Activated T-helper 9 cell treated with anti-CD3 and anti-CD28 coated beads, Interleukin-2, amount 50 U/mL, for 16 hours (primary cell): ENCODE measurements around the gene ATG16L1.
A peak's percentile ranks its signal among the peaks of the same experiment; 100 is the strongest.

Experiments used
- DNase-seq: peaks from one replicate; pipeline ENCODE4 v3.0.0-alpha.2; 2020; ENCODE audit warnings: low read depth

The ATG16L1 gene

DNA sequence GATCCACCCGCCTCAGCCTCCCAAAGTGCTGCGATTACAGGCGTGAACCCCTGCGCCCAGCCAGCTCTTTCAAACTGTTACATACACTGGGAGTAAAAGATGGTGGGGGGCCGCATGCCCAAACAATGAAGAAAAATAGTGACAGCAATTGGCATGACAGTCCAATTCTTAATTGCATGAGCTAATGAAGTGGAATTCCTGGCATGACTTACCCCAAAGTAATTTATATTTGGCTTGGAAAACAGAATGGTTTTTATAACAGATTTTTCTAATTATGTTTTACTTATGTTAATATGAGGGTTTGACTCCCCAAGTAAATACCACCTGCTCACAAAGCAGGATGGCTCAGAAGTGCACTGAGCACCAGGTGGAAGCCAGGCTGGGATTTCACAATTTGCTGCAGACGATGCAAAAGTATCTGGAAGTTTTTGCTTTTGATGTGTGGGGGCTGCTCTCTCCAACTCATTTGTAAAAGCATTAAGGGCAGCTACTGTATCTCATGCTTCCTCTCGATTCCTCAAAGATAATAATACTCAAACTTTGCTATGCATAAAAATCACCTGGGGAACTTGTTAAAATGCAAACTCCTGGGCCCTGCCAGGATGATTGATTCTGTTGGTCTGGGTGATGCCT lies 24.0 kb upstream of the ATG16L1 start:
- no peak for DNase-seq

DNA sequence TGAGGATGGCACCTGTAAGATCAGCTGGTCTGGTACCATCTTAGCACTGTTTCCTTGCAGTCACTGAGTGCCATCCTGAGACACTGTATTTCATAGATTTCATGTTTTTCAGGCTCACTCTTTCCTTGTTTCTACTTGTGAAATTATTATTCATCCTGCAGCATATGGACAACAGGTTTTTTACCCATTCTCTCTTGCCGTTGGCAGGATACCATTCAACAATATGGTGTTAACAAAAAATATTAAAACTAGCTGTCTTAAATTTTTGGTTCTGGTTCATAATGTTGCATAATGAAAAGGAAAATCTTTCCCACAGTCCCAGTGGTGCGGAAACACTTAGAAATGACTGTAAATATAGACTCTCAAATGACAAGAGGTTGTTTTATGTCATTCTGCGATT lies 23.1 kb upstream of the ATG16L1 start:
- DNase-seq, result no peak

DNA sequence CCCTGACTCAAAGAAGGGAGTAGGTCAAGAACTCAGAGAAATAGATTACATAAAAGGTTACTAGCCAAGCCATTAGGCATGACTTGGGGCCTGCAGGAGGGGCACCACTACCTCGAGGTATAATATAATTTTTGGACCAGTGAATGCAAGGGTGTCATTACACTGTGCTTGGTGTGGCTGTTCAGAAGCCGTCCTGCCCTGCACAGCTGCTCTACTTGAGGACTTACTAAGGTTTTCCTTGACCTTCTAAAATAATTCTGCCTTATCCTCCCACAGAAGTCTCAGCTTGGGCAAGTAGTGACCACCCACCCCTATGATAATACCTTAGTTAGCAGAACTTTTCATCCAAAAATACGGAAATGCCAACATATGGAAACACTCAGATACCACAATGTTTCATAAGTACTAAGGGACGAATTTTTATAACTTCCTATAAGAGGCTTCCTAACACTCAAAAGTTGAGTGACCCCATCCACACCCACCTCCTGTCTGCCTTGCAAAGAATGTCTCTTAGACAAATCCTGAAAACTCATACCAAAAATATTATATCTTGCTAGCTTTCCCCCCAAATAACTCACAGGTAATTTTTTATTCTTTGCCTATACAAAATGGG lies 17.7 kb upstream of the ATG16L1 start:
- DNase-seq, result no peak

DNA sequence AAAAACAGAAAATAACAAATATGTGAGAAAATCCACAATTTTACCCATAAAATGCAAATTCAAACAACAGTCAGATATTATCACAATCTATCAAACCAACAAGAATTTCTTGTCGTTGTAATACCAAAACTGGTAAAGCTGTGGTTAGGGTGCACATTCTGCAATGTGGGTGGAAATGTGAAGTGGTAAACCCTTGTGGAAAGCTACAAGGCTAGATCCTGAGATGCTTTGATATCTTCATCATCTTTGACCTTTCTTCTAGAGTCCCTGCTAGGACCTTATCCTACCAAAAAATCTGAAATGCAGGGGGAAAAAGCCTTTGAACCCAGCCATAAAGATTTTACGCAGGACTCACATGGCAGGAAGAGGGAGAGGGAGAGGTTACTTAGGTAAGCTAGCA lies 17.2 kb upstream of the ATG16L1 start:
- DNase-seq, result no peak

DNA sequence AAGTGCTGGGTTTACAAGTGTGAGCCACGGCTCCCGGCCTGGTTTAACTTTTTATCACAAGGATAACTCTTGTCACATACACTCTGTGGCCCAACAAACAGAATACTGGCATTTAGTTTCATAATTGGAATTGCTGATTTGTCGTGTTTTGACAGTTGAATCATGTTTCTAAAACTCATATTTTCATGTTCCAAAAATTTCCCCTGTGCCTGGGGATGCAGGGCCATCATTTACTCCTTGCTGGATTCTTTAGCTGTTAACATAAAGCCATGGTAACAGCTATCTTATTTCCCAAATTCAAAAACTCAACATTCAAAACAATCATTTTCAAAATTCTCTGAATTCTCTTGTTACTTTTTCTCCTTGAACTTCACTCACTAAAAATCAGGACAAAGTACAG lies 16.5 kb upstream of the ATG16L1 start:
- DNase-seq, result no peak

DNA sequence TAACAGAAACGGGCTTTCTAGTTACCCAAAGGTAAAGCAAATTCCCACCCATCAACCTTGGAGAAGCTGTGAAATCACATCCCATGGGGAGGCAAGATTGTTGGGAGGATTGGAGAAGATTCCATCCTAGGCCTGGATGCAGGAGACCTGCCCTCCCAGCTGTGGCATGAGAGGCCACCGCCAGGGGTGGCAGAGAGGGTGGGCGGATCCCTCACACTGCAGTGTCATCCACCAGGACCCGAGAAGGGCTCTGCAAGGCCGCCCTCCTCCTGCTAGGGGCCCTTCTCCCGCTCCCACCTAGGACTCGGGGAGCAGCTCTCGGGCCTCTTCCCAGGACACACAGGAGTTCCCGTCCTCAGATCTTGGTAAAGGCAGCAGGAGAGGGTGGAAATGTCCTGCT lies 15.5 kb upstream of the ATG16L1 start:
- DNase-seq, result no peak

DNA sequence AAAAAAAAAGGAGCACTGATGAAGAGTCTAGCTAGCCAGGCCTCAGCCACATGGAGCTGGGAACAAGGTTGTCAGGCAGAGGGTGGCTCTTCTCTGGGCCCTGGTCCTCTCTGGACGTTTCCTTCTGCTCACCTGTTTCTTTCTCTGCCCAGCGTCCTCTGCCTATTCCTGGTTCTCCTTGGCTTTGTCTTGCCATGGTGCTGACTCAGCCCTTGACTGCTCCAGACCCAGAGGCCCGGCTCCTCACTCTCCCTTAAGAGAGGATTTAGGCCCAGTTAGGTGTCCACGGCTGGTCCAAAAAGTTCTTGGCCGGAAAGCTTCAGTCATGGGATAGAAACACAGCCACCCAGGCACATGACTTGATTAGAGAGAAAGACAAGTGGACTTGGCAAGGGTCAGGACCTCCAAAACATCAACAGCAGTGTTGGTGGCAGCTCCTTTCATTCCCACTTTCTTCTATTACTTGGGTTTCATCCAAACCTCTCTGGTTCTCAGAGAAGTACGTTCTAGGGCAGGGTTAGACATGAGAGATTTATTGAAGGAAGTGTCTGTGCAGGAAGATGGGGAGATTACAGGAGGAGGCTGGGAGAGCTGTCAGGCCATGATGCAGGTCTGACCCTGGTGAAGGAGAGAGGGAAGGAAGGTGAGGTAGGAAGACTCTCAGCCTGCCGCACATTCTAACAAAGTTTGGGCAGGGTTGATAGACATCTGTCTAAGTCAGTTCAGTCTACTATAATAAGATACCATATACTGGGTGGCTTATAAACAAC lies 14.5 kb upstream of the ATG16L1 start:
- DNase-seq, result no peak

DNA sequence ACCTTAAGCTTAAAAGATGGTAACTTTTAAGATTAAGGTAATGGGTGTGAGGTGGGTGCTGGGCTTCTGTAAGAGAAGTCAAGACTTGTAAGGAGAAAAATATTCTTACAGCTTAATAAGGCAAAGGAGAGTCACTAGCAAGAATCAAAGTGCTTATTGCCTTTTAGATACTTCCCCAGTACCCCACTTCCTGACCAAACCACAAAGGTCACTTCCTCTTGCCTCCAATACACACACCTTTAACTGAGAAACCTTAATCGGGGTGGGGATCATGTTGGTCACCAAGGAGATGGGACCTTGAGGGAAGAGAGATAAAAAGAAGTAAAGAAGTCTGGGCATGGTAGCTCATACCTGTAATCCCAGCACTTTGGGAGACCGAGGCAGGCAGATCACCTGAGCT lies 10.6 kb upstream of the ATG16L1 start:
- no peak for DNase-seq

DNA sequence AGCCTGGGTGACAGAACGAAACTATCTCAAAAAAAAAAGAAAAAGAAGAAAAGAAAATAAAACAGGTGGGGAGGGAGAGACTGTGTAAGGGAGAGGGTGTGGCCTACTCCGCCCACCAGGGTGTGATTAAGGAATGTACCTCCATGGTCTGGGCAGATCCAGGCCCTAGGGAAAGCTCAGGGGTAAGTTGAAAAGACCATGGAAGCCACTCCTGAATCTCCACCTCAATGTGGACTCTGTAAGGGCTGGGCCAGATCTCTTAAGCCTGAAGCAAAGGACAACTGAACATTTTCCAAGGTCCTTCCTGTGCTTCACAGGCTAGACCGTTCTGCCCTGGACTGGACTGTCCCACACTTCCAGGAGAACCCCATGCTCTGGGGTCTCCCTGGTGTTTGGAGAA lies 9.7 kb upstream of the ATG16L1 start:
- no peak for DNase-seq

DNA sequence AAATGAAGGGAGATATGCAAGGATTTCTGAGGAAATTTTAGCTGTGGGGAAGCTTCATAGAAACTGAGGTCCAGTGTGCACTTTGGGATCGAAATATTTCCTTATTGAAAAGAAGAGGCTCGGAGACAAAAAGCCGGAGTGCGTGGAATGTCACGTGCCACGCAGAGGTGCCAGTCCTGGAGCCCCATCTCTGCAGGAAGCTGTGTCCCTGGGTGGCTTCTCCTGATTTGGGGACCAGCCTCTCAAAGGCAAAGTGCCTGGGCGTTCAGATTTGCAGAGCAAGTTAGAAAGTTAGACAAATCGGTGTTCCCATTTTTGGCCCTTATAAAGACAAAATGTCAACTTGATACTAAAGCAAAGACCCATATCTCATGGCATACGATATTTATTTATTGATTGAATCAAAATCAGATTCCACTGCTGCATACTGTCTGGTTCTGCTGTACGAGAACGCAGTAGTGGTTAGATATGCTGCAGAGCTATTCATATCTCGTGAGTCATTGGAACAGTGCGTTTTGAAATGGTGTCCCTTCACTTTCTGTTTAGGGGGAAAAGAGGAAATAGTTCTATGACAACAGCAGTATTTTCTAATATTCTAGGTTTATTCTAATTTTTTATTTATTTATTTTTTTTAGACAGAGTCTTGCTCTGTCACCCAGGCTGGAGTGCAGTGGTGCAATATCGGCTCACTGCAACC lies 9.1 kb upstream of the ATG16L1 start:
- no peak for DNase-seq

DNA sequence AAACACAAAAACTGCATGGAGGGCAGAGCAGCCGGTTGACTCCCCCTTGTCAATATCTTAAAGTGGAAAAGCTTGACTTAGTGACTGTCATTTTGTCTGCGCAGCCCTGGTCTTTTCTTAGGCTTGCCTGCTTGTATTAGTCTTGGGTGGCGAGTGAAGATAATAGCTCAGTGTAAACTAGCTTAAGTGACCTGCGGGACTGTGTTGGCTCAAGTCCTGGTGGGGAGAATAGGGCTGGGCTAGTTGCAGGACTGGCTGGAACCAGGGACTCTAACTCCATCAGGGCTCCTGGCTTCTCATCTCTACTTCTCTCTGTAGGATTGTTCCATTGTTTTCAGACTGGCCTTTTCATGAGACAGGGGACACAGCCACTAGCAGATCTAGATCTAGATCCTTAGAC lies 8.1 kb upstream of the ATG16L1 start:
- no peak for DNase-seq

DNA sequence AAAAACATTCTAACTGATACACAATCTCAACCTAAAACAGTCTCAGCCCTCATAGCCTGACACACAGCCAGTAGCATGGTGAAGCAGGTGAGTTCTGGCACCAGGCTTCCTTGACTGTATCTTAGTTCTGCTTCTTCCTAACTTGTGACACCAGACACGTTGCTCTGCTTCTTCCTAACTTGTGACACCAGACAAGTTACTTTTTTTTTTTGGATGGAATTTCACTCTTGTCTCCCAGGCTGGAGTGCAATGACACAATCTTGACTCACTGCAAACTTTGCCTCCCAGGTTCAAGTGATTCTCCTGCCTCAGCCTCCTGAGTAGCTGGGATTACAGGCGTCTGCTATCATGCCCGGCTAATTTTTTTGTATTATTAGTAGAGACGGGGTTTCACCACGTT lies 6.7 kb upstream of the ATG16L1 start:
- DNase-seq, result no peak

DNA sequence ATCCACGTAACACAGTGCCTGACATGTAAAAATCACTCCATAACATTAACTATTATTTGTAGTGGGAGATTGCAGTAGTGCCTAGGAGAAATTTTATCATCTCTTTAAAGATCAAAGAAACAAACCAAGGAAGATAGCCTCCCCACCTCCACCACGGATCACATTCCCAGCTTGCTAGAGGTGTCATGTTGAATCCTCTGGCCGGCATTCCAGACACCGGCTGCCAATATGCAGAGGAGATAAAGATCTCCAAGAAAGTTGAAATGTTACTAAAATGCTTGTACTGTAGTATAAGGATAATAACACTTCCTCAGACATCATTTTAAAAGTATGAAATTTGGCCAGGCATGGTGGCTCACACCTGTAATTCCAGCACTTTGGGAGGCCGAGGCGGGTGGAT lies 6.1 kb upstream of the ATG16L1 start:
- DNase-seq, result no peak

DNA sequence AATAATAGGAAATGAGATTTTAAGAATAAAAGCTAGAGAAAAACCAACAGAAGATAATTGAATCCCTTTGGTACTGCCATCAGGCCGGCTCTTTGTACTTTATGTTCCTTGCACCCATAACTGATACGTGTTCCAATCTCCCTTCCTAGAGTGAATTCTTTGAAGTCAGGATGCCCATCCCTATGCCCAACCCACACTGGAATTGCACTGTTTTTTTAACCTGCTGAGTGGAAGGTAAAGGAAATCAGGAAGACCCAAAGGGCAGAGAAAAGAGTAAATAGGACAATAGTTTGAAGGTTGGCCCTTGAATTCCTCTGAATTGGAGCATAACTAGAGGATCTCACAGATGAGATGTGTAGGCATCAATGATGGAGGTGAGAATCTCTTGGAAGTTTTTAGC lies 4.4 kb upstream of the ATG16L1 start:
- no peak for DNase-seq

DNA sequence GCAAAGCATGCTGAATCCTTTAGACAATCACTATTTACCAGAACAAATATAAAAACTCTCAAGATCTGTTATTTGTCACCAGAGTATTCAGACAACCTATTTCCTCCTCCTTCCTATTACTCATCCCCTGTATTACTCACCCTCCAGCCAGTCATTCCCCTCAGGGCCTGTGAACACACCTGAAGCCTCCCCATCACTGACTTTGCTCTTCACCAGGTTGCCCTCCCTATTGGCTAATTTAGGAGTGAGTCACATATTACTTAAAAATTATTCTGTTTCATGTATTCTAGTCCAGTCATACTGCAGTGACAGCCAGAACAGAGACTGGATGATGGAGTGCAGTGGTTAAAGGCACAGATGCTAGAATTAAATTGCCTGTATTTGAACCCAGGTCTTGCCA lies 3.7 kb upstream of the ATG16L1 start:
- DNase-seq, result peak; percentile 46

DNA sequence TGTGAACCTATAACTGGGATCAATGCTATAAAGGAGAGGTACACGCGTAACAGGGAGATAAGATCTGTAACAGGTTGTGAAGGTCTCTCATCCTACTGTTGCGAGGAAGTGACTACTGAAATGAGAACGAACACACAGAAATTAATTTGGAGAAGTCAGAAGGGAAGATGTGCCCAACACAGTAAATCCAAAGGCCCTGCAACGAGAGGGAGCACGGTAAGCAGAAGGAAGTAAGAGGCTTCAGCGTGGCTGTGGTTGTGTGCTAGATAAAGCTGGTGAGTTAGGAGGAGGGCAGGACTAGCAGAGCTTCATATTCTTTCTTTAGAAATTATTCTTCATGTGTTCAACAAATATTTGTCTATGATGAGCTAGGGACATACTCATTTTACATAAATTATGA lies 2.5 kb upstream of the ATG16L1 start:
- no peak for DNase-seq

DNA sequence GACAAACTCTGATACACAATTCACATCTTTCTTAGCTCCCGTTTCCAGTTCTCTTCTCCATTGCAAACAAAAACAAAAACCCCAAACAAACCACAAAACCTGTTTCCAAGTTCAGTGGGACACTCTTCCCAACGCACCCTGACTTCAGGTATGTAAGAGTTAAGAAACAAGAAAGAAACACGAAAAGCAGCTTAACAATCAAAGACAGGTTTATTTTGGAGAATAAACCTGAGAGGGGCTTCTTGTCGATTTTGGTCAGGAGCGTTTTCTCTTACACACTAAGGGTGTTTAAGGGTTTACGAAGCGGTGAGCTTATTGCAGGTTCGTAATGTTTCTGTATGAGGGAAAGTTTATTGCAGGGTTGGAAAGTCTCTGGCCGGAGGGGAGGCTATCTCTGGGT lies 905 bp upstream of the ATG16L1 start:
- no peak for DNase-seq

DNA sequence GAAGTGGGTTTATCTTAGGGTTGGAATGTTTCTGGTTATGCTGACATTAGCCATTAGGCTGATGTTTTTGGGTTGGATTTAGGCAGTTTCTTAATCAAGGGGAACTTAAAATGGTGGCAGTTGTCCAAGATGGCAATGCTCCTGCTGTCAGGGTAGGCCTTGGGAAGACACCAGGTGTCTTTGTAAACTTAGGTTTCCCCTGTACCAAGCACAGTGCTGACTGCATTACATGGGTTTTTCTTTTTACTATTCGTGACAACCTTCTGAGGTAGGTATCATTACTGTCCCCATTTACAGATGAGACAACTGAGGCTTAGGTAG lies 528 bp upstream of the ATG16L1 start:
- no peak for DNase-seq

DNA sequence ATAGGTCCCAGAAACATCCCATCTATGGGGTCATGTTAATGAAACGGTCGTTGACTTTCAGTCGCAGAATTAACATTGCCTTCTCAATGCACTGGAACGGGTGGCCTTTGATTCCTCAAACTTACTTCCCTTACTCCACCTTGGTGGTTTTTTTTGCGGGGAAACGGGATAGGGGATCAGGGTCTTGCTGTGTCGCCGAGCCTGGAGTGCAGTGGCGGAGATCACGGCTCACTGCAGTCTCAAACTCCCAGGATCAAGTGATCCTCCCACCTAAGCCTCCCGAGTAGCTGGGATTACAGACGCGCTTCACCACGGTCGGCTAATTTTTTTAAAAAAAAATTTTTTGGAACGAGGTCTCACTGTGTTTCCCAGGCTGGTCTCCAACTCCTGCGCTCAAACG lies 754 bp downstream of the ATG16L1 start:
- DNase-seq, result no peak

DNA sequence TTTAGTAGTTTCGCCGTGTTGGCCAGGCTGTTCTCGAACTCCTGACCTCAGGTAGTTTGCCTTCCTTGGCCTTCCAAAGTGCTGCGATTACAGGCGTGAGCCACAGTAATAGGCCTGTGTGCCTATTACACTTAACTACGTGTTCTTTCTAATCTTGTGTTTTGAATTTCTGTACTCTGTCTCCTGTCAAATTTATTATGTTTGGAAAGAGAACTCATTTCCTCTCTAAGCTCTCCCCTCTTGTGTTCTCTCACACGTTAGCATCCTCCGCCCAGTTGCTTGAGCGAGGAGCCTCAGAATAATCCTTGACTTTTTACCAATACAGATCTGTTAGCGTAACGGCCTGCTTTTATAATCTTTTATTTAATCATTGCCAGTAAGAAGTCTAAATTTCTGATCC lies 3.7 kb downstream of the ATG16L1 start:
- no peak for DNase-seq

DNA sequence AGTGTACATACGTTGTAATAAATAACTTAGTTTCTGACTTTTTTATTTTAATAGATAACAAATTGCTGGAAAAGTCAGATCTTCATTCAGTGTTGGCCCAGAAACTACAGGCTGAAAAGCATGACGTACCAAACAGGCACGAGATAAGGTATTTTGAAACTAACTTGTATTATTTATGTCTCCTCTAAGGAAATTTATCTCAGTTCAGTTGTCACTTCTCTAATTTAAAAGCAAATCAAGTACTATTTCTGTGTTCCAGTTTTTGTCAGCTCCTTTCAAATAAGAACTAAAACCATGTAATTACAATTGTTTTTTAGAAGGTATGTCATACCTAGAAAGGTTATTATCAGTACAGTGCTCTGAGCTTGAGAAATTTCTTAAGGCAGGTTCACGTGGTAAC lies 4.6 kb downstream of the ATG16L1 start:
- DNase-seq, result no peak

DNA sequence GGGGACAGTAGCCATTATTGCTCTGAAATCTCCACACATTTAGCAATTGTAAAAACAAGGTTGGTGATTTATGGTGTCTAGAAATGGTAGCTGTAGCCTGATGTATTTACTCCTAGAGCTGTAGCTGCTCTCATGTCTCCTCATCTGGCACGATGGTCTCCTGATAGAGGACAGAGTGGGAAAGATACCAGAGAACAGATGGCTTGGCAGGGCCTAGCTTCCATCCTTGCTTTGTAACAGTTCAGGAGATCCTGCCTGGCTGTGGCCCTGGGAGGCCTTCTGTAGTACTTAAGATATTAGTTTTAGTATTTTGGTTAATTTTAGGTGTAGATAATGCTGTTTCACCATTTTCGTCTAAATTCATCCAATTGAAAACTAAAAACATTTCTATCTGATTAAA lies 6.7 kb downstream of the ATG16L1 start:
- no peak for DNase-seq

DNA sequence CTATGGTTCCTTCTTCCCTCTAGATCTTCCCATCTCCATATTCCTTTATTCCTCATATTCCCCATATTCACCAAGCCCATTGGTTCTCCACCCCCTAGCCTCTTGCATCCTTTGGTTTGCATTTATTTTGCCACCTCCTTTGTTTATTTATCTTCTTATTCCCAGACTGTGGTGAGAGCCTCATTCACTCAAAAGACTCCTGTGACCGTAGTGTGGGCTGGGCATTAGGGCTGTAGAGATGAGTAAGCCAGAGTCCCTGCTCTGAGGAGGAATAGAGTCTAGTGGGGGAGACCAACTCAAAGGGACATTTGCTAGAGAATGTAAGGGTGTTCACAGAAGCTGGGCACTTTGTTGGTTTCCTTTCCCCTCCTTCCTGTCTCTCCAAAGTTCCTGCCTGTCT lies 8.3 kb downstream of the ATG16L1 start:
- no peak for DNase-seq
